Trophoblast cell (in vitro differentiated cells and primary cell): ENCODE measurements around the gene MAP3K20.

ENCODE experiments used
- DNase-seq, 2 donors: peaks; one replicate each; pipeline ENCODE4 v3.0.0-alpha.2; 2016
- H2AFZ ChIP-seq: 2 replicates; pipeline ENCODE4 v1.6.1; 2013; ENCODE audit warnings: low read length, moderate library complexity, mild to moderate bottlenecking; ENCODE audit not compliant: insufficient read depth, poor library complexity
- H2AK5ac ChIP-seq: 2 replicates; pipeline ENCODE4 v1.6.1; 2013; ENCODE audit warnings: mild to moderate bottlenecking, low read length
- H2BK120ac ChIP-seq: 2 replicates; pipeline ENCODE4 v1.6.1; 2013; ENCODE audit warnings: low read length, mild to moderate bottlenecking, moderate library complexity; ENCODE audit not compliant: insufficient read depth, poor library complexity
- H2BK12ac ChIP-seq: 2 replicates; pipeline ENCODE4 v1.6.1; 2013; ENCODE audit warnings: mild to moderate bottlenecking, low read length, moderate library complexity
- H2BK5ac ChIP-seq: 2 replicates; pipeline ENCODE4 v1.6.1; 2013; ENCODE audit warnings: low read length, low read depth, moderate library complexity, mild to moderate bottlenecking; ENCODE audit not compliant: poor library complexity
- H3K14ac ChIP-seq: 2 replicates; pipeline ENCODE4 v1.6.1; 2013; ENCODE audit warnings: mild to moderate bottlenecking, low read length
- H3K18ac ChIP-seq: 2 replicates; pipeline ENCODE4 v1.6.1; 2013; ENCODE audit warnings: mild to moderate bottlenecking, low read length
- H3K23ac ChIP-seq: 2 replicates; pipeline ENCODE4 v1.6.1; 2013; ENCODE audit warnings: low read length
- H3K27ac ChIP-seq: 2 replicates; pipeline ENCODE4 v1.5.1; 2013; ENCODE audit warnings: low read depth, mild to moderate bottlenecking, inconsistent platforms, low read length, moderate library complexity
- H3K27me3 ChIP-seq: 2 replicates; pipeline ENCODE4 v1.6.1; 2013; ENCODE audit warnings: inconsistent platforms, mild to moderate bottlenecking, low read length, moderate library complexity; ENCODE audit not compliant: insufficient read depth
- H3K36me3 ChIP-seq, 2 experiments: 1 replicate in 1 of 2; 2 replicates in 1 of 2; pipeline ENCODE4 v1.6.1; 2013; ENCODE audit warnings: low read length in 2 of 2, mild to moderate bottlenecking in 2 of 2, moderate library complexity in 1 of 2; ENCODE audit not compliant: insufficient read depth in 2 of 2, control insufficient read depth in 1 of 2
- H3K4ac ChIP-seq: 2 replicates; pipeline ENCODE4 v1.6.1; 2013; ENCODE audit warnings: low read depth, mild to moderate bottlenecking, low read length, moderate library complexity
- H3K4me1 ChIP-seq, 2 experiments: 1 replicate in 1 of 2; 2 replicates in 1 of 2; pipeline ENCODE4 v1.6.1; 2013; ENCODE audit warnings: low read length in 2 of 2, mild to moderate bottlenecking in 2 of 2, moderate library complexity in 1 of 2; ENCODE audit not compliant: insufficient read depth in 2 of 2, control insufficient read depth in 1 of 2
- H3K4me2 ChIP-seq: 2 replicates; pipeline ENCODE4 v1.6.1; 2013; ENCODE audit warnings: inconsistent platforms, mild to moderate bottlenecking, low read length, moderate library complexity
- H3K4me3 ChIP-seq: 2 replicates; pipeline ENCODE4 v1.5.1; 2013; ENCODE audit warnings: mild to moderate bottlenecking, low read depth, low read length, inconsistent platforms
- H3K79me1 ChIP-seq: one replicate; pipeline ENCODE4 v1.6.1; 2013; ENCODE audit warnings: low read length
- H3K79me2 ChIP-seq: 2 replicates; pipeline ENCODE4 v1.6.1; 2013; ENCODE audit warnings: low read length, mild to moderate bottlenecking; ENCODE audit not compliant: control insufficient read depth, insufficient read depth, poor library complexity
- H3K9ac ChIP-seq: 2 replicates; pipeline ENCODE4 v1.6.1; 2013; ENCODE audit warnings: mild to moderate bottlenecking, low read length
- H3K9me3 ChIP-seq: 2 replicates; pipeline ENCODE4 v1.6.1; 2013; ENCODE audit warnings: low read depth, mild to moderate bottlenecking, control low read depth, inconsistent platforms, low read length; ENCODE audit not compliant: insufficient read depth
- H4K12ac ChIP-seq: 2 replicates; pipeline ENCODE4 v1.6.1; 2013; ENCODE audit warnings: low read depth, mild to moderate bottlenecking, low read length, moderate library complexity
- H4K8ac ChIP-seq: 2 replicates; pipeline ENCODE4 v1.6.1; 2013; ENCODE audit warnings: low read depth, mild to moderate bottlenecking, low read length, moderate library complexity
- H4K91ac ChIP-seq: one replicate; pipeline ENCODE4 v1.6.1; 2013; ENCODE audit warnings: low read depth, mild to moderate bottlenecking, low read length, moderate library complexity
- WGBS: extraction: QIAGEN DNeasy Blood & Tissue Kit; methylation state at CpG from one replicate; pipeline ENCODE4 v1.1.7; 2013; ENCODE audit warnings: missing lambda C conversion rate; ENCODE audit not compliant: insufficient read length, insufficient coverage; ENCODE audit errors: extremely low coverage; 5-methylcytosine and 5-hydroxymethylcytosine counted together

MAP3K20 gene

DNA sequence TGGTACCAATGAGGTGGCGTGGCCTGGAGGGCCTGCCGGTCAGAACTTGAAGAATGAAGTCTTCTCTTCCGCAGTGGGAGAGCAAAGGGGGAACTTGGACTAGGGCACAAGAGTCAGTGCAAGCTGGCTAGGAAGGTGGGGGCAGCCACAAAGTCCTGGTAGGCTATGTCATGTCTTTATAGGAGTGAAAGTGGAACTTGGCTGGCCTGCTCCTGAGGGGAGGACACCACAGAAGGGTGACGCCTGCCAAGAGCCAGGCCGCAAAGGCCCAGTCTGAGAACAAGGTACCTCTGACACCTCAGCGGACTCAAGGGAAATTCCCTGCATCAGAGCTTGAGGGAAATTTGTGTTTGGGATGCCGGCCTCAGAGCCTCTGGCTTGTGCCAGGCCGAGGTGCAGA lies 32.2 kb upstream of the MAP3K20 start:
- Histone ChIP-seq H3K36me3 (no peaks in the 10 kb centered on the region), H3K9me3 (no peaks in the 10 kb centered on the region), H3K4me2 (no peak overlapping the region), H3K4me1 (peaks cover 5 to 10% of the 10 kb centered on the region in 2 experiments), H3K79me1 (no peaks in the 10 kb centered on the region), H2BK120ac (no peak overlapping the region), H2BK5ac (no peak overlapping the region), H3K9ac (no peak overlapping the region), H3K4me3 (no peak overlapping the region), H3K18ac (no peak overlapping the region), H2BK12ac (no peak overlapping the region), H3K79me2 (no peaks in the 10 kb centered on the region), H3K14ac (no peak overlapping the region), H3K23ac (no peak overlapping the region), H4K12ac (no peak overlapping the region), H3K27me3 (no peaks in the 10 kb centered on the region), H3K27ac (no peak overlapping the region), H2AK5ac (no peak overlapping the region), H4K8ac (no peak overlapping the region), H4K91ac (no peak overlapping the region), H2AFZ (no peak overlapping the region), H3K4ac (no peak overlapping the region)
- DNase-seq, result peak in 1 of 2 donors; percentile 25
- WGBS, result no CpG with 5 or more reads among the region's 8 CpGs

DNA sequence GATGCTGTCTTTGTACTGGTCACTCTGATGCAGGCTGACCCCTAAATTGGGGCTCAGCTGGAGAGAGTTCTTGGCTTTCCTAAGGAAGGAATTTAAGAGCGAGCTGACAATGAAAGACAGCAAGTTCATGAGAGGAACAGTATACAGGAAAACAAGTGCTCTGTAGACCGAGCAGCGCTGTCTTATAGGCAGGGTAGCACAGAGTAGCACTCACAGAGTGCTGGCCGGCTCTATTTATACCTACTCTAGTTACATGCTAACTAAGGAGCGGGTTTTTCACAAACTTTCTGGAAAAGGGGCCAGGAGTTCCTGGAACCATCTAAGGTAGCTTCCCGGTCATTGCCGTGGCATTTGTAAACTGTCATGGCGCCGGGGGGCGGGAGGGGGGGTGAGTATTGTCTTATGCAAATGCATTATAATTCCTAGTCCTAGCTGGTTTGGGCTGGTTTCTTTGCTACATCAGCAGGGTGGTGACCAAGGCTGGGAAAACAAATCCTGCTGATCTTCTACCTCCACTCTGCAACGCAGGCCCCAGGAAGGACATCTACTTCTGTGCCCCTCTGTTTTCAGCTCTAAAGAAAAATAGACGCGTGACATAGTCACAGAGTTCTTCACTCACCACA lies 31.6 kb upstream of the MAP3K20 start:
- Histone ChIP-seq H3K36me3 (no peaks in the 10 kb centered on the region), H3K27me3 (no peaks in the 10 kb centered on the region), H4K91ac (no peak overlapping the region), H3K79me2 (no peaks in the 10 kb centered on the region), H3K27ac (no peak overlapping the region), H3K23ac (no peak overlapping the region), H2AK5ac (no peak overlapping the region), H3K4me2 (no peak overlapping the region), H2BK12ac (no peak overlapping the region), H3K4me1 (peaks cover 5 to 10% of the 10 kb centered on the region in 2 experiments), H2BK120ac (no peak overlapping the region), H2AFZ (no peak overlapping the region), H2BK5ac (no peak overlapping the region), H3K9me3 (no peaks in the 10 kb centered on the region), H4K12ac (no peak overlapping the region), H3K9ac (no peak overlapping the region), H3K18ac (no peak overlapping the region), H4K8ac (no peak overlapping the region), H3K79me1 (no peaks in the 10 kb centered on the region), H3K14ac (no peak overlapping the region), H3K4me3 (no peak overlapping the region), H3K4ac (no peak overlapping the region)
- no peak for DNase-seq
- WGBS, result no CpG with 5 or more reads among the region's 13 CpGs

DNA sequence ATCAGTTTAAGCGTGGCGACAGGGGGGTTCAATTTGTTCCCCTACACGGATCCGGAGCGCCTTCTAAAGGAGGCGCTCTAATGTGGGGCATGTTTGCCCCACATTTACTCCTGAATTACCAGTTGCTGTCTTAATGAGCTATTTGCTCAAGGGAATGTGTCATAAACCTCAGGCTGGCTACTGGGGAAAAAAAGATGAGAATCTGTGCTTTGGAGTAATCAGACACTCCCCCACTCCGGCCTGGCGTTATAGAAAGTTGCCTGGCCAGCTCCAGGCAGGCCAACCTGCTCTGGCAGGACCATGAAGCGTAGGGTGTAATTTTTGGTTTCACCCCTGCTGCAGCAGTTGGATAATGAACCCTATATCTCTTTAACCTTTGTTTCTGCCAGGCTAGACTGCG lies 31.0 kb upstream of the MAP3K20 start:
- no peak overlapping the region for H2BK12ac ChIP-seq
- no peak overlapping the region for H2AK5ac ChIP-seq
- no CpG with 5 or more reads among the region's 10 CpGs for WGBS
- H3K4me3 ChIP-seq, result no peak overlapping the region
- H4K91ac ChIP-seq, result no peak overlapping the region
- no peak overlapping the region for H4K12ac ChIP-seq
- H3K79me1 ChIP-seq, result peaks cover 2% of the 10 kb centered on the region
- H3K79me2 ChIP-seq, result no peaks in the 10 kb centered on the region
- peaks cover 5 to 11% of the 10 kb centered on the region in 2 experiments for H3K4me1 ChIP-seq
- no peak overlapping the region for H2BK120ac ChIP-seq
- H3K23ac ChIP-seq, result no peak overlapping the region
- no peaks in the 10 kb centered on the region for H3K27me3 ChIP-seq
- H3K4ac ChIP-seq, result no peak overlapping the region
- no peak overlapping the region for H3K14ac ChIP-seq
- H3K9me3 ChIP-seq, result no peaks in the 10 kb centered on the region
- no peak for DNase-seq
- H3K36me3 ChIP-seq, result no peaks in the 10 kb centered on the region
- no peak overlapping the region for H2BK5ac ChIP-seq
- H3K18ac ChIP-seq, result no peak overlapping the region
- H2AFZ ChIP-seq, result no peak overlapping the region
- no peak overlapping the region for H3K9ac ChIP-seq
- no peak overlapping the region for H4K8ac ChIP-seq
- no peak overlapping the region for H3K4me2 ChIP-seq
- no peak overlapping the region for H3K27ac ChIP-seq

DNA sequence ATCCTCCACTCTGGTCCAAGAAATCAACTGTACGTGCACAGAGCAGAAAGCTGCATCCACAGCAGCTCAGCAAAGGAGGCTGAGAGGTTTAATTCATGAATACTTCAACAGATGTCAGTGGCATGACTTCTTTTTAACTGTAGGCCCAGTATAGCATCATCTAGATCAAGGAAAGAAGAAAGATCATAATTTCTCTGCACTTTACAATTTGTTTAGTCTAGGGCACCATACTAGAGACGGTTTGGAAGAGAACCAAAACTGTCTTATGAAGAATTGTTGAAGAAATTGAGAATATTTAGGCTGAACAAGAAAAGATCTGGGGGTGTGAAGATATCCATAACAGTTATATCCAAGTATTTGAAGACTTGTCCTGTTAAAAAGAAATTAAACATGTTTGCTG lies 30.5 kb upstream of the MAP3K20 start:
- H3K36me3 ChIP-seq, result no peaks in the 10 kb centered on the region
- H3K27ac ChIP-seq, result no peak overlapping the region
- no peak overlapping the region for H4K91ac ChIP-seq
- H3K4ac ChIP-seq, result no peak overlapping the region
- H3K14ac ChIP-seq, result no peak overlapping the region
- no peak overlapping the region for H2BK12ac ChIP-seq
- DNase-seq, result no peak
- H2AFZ ChIP-seq, result no peak overlapping the region
- no peak overlapping the region for H2BK120ac ChIP-seq
- no peak overlapping the region for H4K8ac ChIP-seq
- H4K12ac ChIP-seq, result no peak overlapping the region
- no peak overlapping the region for H3K18ac ChIP-seq
- no peak overlapping the region for H2AK5ac ChIP-seq
- H3K9ac ChIP-seq, result no peak overlapping the region
- H3K4me3 ChIP-seq, result no peak overlapping the region
- H3K9me3 ChIP-seq, result no peaks in the 10 kb centered on the region
- H2BK5ac ChIP-seq, result no peak overlapping the region
- no CpG with 5 or more reads among the region's 2 CpGs for WGBS
- no peak overlapping the region for H3K4me2 ChIP-seq
- peaks cover 2% of the 10 kb centered on the region for H3K79me1 ChIP-seq
- no peak overlapping the region for H3K23ac ChIP-seq
- H3K4me1 ChIP-seq, result peaks cover 5 to 11% of the 10 kb centered on the region in 2 experiments
- H3K79me2 ChIP-seq, result no peaks in the 10 kb centered on the region
- H3K27me3 ChIP-seq, result no peaks in the 10 kb centered on the region
